Keratinocyte (primary cell): ENCODE measurements around the gene BLZF1.

ENCODE experiments used
- CTCF ChIP-seq, 3 experiments: IDR thresholded peaks in 1 of 3; conservative IDR thresholded peaks in 1 of 3; optimal IDR thresholded peaks in 1 of 3; 2 replicates in 2 of 3; 3 replicates in 1 of 3; pipeline versions ENCODE3 to v1.5.1; 2011; ENCODE audit warnings: low read length in 3 of 3, mild to moderate bottlenecking in 3 of 3, moderate library complexity in 2 of 3, control low read depth in 1 of 3, inconsistent platforms in 1 of 3; ENCODE audit not compliant: insufficient read depth in 2 of 3; ENCODE audit errors: extremely low read depth in 1 of 3
- EZH2 ChIP-seq: IDR thresholded peaks from one replicate; pipeline ENCODE4 v1.6.1; 2012; ENCODE audit warnings: inconsistent platforms, mild to moderate bottlenecking, low read length, moderate library complexity

DNA sequence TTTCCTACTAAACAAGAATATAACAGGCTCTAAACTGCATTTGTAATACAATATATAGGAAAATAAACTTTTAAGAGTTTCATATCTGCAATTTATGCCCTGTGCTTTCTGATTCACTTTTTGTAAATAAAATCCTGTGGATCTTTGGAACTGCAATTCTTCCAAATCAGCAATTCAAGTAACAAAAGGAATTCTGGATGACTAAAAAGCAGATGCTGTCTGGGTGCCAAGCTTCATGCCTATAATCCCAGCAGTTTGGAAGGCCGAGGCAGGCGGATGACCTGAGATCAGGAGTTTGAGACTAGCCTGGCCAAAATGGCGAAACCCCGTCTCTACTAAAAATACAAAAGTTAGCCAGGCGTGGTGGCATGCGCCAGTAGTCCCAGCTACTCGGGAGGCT is 6.7 kb upstream of the BLZF1 start:
- TF ChIP-seq EZH2 (no peak), CTCF (optimal IDR thresholded peaks at IDR 0.05 in 1 of 3, IDR thresholded peaks at IDR 0.05 in 1 of 3, conservative IDR thresholded peaks at IDR 0.05 in 1 of 3; ENCODE audit: extremely low read depth in 1 of 3, insufficient read depth in 2 of 3, low read length in 3 of 3) (no peak)
